Pulmonary artery endothelial cell (primary cell): ENCODE data around the gene MPDU1. TPM values are rescaled to one million over a fixed set of nuclear protein-coding genes. Genes with fewer than 3 reads are reported as not detected.

Experiments used
- DNase-seq: peaks from one replicate; pipeline ENCODE4 v3.0.0-alpha.2; 2011; ENCODE audit warnings: low read depth, low spot score
- total RNA-seq: library from RNA; depleted of rRNA; stranded (reverse); fragments of >200 nt; gene quantifications from 2 replicates; pipeline ENCODE4 v1.2.3, GENCODE V29; 2014

MPDU1 gene
- total RNA-seq, 1 donor from 2014 or later, result 72.5 TPM

DNA sequence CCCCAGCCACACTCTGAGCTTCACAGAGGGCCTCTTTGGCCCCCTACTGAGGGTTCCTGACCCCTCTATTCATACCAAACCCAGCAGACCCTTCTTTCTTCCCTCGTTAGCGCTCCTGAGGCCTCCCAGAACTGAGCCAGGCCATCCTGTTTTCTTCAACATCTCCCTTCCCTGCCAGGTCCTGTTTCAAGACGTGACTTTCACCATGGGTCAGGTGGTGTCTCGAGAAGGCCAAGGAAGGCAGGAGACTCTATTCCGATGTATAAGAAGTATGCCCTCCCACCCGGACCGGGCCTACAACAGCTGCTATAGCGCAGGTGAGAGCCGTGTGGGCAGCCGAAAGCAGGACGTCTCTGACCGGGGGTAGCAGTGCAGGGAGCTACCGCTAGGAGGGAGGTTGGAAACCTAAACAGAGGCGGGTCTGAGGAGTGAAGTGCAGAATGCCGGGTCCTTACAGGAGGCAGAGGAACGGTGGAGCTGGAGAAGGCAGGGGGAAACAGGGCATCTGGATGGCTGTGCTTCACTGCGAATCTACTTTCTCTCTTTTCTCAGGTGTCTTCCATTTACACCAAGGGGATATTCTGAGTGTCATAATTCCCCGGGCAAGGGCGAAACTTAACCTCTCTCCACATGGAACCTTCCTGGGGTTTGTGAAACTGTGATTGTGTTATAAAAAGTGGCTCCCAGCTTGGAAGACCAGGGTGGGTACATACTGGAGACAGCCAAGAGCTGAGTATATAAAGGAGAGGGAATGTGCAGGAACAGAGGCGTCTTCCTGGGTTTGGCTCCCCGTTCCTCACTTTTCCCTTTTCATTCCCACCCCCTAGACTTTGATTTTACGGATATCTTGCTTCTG, 23.3 kb upstream of the MPDU1 start:
- DNase-seq, result no peak

DNA sequence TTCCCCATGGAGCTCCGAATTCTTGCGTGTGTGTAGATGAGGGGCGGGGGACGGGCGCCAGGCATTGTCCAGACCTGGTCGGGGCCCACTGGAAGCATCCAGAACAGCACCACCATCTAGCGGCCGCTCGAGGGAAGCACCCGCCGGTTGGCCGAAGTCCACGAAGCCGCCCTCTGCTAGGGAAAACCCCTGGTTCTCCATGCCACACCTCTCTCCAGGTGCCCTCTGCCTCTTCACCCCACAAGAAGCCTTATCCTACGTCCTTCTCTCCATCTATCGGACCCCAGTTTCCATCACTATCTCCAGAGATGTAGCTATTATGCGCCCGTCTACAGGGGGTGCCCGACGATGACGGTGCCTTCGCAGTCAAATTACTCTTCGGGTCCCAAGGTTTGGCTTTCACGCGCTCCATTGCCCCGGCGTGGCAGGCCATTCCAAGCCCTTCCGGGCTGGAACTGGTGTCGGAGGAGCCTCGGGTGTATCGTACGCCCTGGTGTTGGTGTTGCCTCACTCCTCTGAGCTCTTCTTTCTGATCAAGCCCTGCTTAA, 22.6 kb upstream of the MPDU1 start:
- no peak for DNase-seq

DNA sequence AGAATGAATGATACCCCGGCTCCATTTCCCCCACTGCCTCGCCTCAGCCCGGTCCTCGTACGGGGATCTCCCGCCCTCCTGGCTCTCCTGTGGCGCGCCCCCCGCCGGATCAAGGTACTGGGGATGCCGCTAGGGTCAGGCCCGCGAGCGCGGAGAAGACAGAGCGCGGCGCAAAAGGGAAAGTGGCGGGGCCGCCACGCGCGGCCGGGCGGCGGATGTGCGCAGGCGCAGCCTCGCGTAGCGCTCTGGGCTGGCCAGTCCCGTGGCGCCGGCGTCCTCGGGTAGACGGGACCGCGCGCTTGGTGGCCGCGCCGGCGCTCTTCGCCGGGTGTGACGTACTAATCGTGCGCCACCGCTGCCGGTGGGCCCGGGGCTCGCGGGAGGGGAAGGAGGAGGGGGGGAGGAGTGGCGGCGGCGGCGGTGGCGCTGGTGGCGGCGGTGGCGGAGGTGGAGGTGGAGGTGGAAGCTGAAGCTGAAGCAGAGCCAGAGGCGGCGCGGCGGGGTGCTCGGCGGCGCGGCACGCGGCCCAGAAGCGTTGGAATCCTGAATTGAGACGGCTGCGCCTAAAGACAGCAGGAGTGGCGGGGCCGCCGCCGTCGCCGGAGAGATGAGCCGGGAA, 22.0 kb upstream of the MPDU1 start, which contains the start of gene SENP3:
Gene SENP3, plus strand, starts transcription at position 331 of the 619 bp plus-strand sequence. CDS start 1,158 bp downstream, outside the sequence.
- no peak for DNase-seq

DNA sequence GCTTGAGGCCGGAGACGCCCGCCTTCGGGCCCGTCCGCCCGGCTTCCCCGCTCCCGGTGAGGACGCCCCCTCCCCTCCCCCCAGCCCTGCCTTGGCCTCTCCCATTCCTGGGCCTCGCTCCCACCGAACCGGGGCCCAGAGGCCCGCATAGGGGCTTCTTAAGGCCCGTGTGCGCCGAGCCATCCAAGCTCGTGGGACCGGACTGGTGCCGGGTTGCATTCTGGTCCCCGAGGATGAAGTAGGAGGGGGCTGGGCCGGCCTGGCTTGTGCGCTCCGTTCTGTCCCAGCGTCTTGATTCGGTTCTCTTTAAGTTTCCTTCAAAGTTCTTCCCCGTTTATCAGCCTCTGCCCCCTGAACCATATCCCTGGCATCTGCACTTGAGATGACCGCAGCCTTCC, 21.4 kb upstream of the MPDU1 start:
- DNase-seq, result no peak

DNA sequence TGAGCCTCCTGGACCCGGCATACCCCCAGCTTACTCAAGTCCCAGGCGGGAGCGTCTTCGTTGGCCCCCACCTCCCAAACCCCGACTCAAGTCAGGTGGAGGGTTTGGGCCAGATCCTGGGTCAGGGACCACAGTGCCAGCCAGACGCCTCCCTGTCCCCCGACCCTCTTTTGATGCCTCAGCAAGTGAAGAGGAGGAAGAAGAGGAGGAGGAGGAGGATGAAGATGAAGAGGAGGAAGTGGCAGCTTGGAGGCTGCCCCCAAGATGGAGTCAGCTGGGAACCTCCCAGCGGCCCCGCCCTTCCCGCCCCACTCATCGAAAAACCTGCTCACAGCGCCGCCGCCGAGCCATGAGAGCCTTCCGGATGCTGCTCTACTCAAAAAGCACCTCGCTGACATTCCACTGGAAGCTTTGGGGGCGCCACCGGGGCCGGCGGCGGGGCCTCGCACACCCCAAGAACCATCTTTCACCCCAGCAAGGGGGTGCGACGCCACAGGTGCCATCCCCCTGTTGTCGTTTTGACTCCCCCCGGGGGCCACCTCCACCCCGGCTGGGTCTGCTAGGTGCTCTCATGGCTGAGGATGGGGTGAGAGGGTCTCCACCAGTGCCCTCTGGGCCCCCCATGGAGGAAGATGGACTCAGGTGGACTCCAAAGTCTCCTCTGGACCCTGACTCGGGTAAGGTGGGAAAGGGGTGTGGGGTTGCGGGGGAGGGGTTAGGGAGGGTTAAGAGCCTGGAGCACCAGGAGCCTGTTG, 20.4 kb upstream of the MPDU1 start:
- no peak for DNase-seq

DNA sequence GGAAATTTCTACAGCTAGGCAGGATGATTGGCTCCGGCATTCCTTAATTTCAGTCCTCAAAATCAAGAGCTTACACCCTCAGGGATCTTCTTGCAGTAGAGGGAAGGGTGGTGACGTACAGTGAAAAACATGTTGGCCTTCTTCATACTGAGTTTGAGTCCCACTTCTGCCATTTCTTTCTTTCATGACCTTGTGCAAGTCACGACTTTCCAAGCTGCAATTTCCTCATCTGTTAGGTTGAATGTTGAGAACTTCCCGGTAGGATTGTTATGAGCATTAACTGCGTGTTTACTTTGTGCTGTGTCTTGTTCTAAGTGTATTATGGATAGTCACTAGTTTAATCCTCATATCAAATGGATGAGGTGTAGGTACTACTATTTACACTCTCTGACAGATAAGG, 14.1 kb upstream of the MPDU1 start:
- no peak for DNase-seq

DNA sequence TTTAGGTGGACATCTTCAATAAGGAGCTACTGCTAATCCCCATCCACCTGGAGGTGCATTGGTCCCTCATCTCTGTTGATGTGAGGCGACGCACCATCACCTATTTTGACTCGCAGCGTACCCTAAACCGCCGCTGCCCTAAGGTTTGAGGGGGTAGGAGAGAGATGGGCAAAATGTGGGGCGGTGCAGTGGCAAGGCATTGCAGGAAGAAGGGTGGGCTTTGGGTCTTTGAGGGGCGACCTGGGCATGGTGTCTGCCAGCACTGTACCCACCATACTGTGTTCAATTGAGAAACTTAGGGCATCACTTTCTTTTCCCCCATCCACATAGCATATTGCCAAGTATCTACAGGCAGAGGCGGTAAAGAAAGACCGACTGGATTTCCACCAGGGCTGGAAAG, 13.3 kb upstream of the MPDU1 start:
- DNase-seq, result no peak

DNA sequence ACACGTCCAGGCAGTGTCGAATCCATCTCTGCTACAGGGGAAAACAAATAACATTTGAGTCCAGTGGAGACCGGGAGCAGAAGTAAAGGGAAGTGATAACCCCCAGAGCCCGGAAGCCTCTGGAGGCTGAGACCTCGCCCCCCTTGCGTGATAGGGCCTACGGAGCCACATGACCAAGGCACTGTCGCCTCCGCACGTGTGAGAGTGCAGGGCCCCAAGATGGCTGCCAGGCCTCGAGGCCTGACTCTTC, 11.4 kb upstream of the MPDU1 start:
- no peak for DNase-seq

DNA sequence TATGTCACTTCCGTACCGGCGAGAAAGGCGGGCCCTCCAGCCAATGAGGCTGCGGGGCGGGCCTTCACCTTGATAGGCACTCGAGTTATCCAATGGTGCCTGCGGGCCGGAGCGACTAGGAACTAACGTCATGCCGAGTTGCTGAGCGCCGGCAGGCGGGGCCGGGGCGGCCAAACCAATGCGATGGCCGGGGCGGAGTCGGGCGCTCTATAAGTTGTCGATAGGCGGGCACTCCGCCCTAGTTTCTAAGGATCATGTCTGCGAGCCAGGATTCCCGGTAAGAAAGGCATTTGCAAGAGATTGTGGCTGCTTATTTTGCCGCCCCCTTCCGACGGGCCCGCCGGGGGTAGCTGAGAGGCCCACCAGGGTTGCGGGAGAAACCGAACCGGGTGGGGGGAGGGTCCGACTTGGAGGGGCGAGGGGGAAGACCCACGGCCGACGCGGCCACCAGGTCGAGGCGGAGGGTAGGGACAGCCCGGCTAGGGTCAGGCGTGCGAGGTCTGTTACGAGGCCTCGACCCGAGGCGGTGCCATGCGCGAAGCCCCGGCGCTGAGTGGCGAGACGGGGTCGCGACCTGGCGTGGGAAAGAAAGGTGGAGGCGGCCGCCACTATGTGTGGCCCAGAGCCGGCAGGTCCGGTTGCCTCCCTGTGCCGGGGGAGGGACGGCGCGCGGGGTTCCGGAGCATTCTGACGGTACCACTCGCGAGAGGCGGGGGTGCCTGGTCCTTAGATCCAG, 10.9 kb upstream of the MPDU1 start:
- DNase-seq, result peak; percentile 99

DNA sequence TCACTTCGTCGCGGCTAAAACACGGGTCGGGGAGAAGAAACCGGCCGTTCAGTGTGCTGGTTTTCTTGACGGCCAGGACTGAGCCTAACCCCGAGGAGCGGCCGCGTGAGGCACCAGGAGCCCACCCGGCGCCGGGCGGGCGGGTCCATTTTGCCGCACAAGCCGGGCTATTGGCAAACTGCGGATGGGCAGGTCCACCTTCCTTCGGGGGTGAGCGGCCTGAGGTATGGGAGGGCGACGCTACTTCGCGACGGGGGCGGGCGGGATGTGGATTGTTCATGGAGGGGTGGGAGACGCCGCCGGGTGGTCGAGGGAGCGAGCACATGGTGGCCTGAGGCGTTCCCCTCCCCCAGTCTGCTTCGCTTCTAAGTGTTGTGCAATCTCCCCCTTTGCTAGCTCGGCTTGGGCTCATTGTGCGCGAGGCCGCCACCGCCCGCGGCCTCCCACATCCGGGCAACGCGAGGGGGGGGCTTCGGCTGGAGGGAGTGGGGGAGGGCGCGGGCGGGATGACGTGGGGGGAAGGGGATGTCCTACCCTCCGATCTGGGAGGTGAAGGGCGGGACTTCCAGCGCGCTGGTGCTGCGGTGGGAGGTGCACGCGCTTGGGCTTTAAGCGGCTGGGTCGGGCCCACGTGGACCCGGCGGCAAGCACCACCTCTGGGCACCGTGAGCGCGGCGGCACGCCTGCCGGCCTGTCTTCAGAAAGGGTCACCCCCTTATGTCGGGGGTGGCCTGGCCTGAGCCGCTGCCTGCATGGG, 10.2 kb upstream of the MPDU1 start:
- DNase-seq, result peak; percentile 80

DNA sequence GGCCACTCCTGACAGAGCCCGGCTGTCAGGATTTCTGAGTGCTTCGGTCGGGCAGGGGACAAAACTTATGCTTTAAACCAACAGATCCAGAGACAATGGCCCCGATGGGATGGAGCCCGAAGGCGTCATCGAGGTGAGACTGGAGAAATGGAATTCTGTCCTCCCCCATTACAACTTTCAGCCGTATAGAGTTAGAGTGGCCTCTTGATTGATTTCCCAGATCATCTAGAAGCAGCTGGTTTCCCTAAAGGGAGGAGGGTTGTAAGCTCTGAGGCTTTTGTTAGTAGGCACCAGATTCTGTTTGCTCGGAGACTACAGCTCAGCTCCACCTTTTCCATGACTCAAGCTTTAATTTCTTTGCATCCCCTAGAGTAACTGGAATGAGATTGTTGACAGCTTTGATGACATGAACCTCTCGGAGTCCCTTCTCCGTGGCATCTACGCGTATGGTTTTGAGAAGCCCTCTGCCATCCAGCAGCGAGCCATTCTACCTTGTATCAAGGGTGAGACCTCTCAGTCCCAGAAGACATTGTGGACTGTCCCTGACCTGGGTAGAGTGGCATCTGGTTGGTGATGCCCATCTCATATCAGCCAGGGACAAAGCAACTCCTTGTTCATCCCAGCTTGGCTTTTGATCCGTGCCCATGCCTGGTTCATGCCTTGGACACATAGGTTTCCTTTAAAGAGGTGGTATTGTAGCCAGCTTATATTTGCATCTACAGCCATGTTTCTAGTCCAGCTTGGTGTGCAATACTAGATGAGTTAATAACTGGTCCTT, 9.3 kb upstream of the MPDU1 start:
- no peak for DNase-seq

DNA sequence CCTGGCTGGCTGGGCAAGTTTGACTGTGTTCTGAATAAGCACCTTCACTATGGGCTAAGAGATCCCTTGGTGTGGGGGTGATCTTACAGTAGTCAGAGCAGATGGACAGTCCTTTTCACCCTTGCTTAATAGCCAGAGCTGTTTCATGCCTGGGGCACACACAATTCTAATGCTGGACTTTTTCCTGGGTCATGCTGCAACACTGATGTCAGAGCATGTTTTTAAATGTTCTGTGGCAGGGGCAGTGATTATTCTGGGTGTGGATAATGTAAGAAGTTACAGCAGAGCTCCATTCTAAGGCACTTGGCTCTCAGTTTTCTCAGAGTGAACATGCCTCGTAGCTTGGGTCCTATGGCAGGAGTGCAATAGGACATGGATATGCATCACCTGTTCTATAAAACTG, 8.2 kb upstream of the MPDU1 start:
- no peak for DNase-seq

DNA sequence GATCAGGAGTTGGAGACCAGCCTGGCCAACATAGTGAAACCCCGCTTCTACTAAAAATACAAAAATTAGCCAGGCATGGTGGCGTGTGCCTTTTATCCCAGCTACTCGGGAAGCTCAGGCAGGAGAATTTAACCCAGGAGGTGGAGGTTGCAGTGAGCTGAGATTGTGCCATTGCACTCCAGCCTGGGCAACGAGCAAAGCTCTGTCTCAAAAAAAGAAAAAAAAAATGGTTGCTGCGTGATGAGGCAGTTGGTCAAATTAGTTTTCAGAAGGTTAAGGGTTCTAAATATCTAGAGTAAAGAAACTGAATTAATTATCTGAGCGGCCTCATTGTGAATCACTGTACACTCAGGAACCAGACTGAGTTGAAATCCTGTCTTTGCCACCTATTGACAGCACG, 7.7 kb upstream of the MPDU1 start:
- no peak for DNase-seq

DNA sequence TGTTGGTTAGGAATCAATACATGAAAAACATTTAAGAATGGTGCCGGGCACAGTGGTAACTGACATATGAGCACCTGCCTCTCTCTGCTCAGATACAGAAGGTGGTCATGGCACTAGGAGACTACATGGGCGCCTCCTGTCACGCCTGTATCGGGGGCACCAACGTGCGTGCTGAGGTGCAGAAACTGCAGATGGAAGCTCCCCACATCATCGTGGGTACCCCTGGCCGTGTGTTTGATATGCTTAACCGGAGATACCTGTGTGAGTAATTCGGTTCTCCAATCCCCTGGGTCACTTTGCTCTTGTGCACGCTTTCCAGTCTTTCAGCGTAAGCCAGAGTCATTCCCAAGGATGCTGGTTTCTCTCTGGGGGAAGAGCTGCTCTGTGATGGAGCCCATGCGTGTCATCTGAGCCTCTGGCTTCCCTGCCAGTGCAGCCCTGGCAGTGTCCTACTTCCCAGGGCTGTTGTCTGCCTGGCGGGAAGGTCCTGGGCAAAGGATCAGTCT, 7.2 kb upstream of the MPDU1 start:
- no peak for DNase-seq

DNA sequence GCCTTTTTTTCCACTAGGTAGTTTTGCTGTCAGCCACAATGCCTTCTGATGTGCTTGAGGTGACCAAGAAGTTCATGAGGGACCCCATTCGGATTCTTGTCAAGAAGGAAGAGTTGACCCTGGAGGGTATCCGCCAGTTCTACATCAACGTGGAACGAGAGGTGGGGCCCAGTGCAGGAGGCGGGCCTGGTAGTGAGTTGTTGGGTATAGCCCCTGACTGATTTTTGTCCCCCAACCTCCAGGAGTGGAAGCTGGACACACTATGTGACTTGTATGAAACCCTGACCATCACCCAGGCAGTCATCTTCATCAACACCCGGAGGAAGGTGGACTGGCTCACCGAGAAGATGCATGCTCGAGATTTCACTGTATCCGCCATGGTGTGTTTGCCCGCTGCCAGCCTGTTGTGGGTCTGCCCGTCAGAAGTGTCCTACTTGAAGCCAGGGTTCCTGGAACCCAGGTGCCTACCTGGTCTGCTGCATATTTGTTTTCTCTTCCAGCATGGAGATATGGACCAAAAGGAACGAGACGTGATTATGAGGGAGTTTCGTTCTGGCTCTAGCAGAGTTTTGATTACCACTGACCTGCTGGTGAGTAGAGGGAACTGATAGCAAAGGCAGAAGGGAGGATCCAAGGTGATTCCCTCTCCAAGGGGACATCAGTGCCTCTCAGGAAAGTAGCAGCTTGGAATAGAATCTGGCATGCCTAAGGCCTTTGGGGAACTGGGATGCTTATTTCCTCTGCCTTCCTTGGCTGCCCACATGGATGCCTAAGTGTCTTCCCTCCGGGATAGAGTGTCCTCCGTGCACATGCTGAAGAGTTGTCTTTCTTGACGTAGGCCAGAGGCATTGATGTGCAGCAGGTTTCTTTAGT, 6.1 kb upstream of the MPDU1 start:
- no peak for DNase-seq

DNA sequence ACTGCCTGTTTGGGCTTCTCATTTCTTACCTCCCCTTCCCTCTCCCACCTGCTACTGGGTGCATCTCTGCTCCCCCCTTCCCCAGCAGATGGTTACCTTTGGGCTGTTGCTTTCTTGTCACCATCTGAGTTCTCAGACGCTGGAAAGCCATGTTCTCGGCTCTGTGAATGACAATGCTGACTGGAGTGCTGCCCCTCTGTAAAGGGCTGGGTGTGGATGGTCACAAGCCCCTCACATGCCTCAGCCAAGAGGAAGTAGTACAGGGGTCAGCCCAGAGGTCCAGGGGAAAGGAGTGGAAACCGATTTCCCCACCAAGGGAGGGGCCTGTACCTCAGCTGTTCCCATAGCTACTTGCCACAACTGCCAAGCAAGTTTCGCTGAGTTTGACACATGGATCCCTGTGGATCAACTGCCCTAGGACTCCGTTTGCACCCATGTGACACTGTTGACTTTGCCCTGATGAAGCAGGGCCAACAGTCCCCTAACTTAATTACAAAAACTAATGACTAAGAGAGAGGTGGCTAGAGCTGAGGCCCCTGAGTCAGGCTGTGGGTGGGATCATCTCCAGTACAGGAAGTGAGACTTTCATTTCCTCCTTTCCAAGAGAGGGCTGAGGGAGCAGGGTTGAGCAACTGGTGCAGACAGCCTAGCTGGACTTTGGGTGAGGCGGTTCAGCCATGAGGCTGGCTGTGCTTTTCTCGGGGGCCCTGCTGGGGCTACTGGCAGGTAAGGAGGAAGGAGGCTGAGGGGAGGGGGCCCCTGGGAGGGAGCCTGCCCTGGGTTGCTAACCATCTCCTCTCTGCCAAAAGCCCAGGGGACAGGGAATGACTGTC, 4.4 kb upstream of the MPDU1 start, which contains the start of gene CD68:
Gene CD68, plus strand, starts transcription at position 638 of the 833 bp plus-strand sequence. Its CDS starts 40 bp downstream, at position 678.
- no peak for DNase-seq

DNA sequence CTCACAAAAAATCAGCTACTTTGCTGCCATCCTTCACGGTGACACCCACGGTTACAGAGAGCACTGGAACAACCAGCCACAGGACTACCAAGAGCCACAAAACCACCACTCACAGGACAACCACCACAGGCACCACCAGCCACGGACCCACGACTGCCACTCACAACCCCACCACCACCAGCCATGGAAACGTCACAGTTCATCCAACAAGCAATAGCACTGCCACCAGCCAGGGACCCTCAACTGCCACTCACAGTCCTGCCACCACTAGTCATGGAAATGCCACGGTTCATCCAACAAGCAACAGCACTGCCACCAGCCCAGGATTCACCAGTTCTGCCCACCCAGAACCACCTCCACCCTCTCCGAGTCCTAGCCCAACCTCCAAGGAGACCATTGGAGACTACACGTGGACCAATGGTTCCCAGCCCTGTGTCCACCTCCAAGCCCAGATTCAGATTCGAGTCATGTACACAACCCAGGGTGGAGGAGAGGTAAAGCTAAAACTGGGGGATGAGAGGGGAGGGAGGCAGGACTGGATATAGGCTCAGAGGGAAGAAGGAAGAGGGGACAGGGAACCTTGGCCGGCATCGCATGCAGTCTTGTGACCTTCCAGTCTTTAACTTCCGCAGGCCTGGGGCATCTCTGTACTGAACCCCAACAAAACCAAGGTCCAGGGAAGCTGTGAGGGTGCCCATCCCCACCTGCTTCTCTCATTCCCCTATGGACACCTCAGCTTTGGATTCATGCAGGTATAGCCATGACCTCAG, 3.6 kb upstream of the MPDU1 start:
- no peak for DNase-seq
